EL (cell line): ENCODE measurements around the gene ALDH9A1.

Experiments used
- DNase-seq: peaks from one replicate; pipeline ENCODE4 v3.0.0-alpha.2; 2016

ALDH9A1 gene

DNA sequence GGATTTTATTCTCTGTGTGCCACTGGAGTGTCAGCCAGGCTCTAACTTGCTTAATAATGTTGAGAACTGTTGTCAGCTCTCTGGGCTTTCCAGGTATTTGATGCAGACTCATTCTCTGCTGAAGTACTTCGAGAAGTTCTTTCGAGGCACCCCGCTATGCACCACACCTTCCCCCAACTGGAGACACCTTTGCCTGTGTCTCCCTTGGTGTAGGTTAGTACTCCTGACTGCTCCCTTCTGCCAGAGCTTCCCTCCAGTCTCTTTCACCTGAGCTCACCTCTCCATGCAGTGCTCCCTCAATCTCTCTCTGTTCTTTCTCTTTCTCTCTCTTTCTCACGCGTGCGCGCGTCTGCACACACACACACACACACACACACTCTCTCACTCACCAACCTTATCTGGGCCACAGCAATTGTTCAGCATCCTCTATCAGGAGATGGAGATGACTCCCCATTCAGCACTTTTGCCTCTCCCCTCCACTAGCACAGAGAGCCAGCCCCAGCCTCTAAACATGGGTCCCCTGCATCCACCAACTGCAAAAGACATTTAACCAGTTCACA lies 81.3 kb downstream of the ALDH9A1 start:
- DNase-seq: no peak

DNA sequence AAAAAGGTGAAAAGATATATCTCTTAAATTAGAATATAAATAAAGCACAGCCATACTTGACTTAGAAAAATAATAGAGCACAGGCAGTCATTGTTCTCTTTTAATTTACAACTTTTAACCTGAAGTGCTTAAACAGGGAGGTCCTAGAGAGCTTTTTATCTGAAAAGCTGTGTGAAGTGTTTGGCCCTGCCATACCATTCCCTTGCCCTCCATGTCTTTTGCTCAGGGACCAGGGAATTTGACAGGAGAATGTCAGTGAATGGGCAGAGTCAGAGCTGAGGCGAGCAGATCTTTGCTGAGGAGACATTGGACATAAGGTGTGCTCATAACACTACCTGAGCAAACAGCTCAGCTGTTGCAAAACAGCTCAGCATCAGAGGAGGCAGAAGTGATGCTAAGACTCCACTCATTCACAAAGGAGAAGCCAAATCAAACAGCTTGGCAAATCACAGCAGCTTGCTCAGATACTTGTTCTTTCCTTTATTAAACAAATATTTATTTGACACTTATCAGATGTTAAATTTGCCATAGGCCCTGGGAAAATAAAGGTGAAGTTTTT lies 82.2 kb downstream of the ALDH9A1 start:
- DNase-seq: no peak
